BLaER1 treated with 17β-estradiol and CSF1 and Interleukin-3, amounts not matched to agents 10 nM and 100 nM (cell line): ENCODE results near the gene UNC93B1.

ENCODE experiments used
- H3K27ac ChIP-seq, 11 experiments: shearing (Covaris generic); formaldehyde crosslinking; 2 replicates each; pipeline ENCODE4 v1.8.1; 2022
- H3K27me3 ChIP-seq, 11 experiments: shearing (Covaris generic); formaldehyde crosslinking; 2 replicates each; pipeline ENCODE4 v1.8.1; 2022
- H3K36me3 ChIP-seq, 11 experiments: shearing (Covaris generic); formaldehyde crosslinking; 2 replicates each; pipeline ENCODE4 v1.8.1; 2022
- H3K4me1 ChIP-seq, 10 experiments: shearing (Covaris generic); formaldehyde crosslinking; 2 replicates each; pipeline ENCODE4 v1.8.1; 2022
- H3K4me2 ChIP-seq, 11 experiments: shearing (Covaris generic); formaldehyde crosslinking; 2 replicates each; pipeline ENCODE4 v1.8.1; 2022
- H3K4me3 ChIP-seq, 10 experiments: shearing (Covaris generic); formaldehyde crosslinking; 2 replicates each; pipeline ENCODE4 v1.8.1; 2022
- H3K9ac ChIP-seq, 11 experiments: shearing (Covaris generic); formaldehyde crosslinking; 2 replicates each; pipeline ENCODE4 v1.8.1; 2022
- H3K9me3 ChIP-seq, 11 experiments: shearing (Covaris generic); formaldehyde crosslinking; replicated peaks in 1 of 11; 2 replicates each; pipeline ENCODE4 v1.8.1; 2022
- H4K20me1 ChIP-seq, 11 experiments: shearing (Covaris generic); formaldehyde crosslinking; 2 replicates each; pipeline ENCODE4 v1.8.1; 2022
- Cebpa-rat ChIP-seq, 11 experiments: shearing (Covaris generic); IDR thresholded peaks; 2 replicates each; pipeline ENCODE4 v1.8.1; 2022

The UNC93B1 gene

GRCh38 chr11:68028802-68029545 is 25.1 kb upstream of the UNC93B1 start:
- Histone ChIP-seq H3K4me2 (peak overlapping the region; percentile 78 to 96 (median 83)), H3K9me3 (peaks cover 0 to 7% (median 0%) of the 10 kb centered on the region in 11 experiments; a peak in 4 of 22 replicates), H3K4me1 (peaks cover 44 to 61% (median 51%) of the 10 kb centered on the region in 10 experiments), H3K27ac (peak overlapping the region in 5 of 11 experiments; percentile 59 to 78 (median 75); a peak in 6 of 22 replicates), H3K4me3 (peak overlapping the region in 4 of 10 experiments; percentile 64 to 85 (median 84); a peak in 1 of 20 replicates), H3K36me3 (peaks cover 16 to 64% (median 58%) of the 10 kb centered on the region in 11 experiments), H4K20me1 (peaks cover 0 to 1% (median 0%) of the 10 kb centered on the region in 11 experiments; a peak in 1 of 22 replicates), H3K9ac (peak overlapping the region in 8 of 11 experiments; percentile 4 to 93 (median 88); a peak in 11 of 22 replicates), H3K27me3 (no peaks in the 10 kb centered on the region)
- TF ChIP-seq Cebpa-rat (IDR thresholded peaks at IDR 0.05), result no peak

- peaks cover 7 to 62% (median 52%) of the 10 kb centered on the region in 11 experiments for H3K36me3 ChIP-seq
- peaks cover 0 to 7% (median 0%) of the 10 kb centered on the region in 11 experiments; a peak in 4 of 22 replicates for H3K9me3 ChIP-seq
- H3K4me3 ChIP-seq, result no peak overlapping the region
- H3K27me3 ChIP-seq, result no peaks in the 10 kb centered on the region
- no peak for TF ChIP-seq Cebpa-rat (IDR thresholded peaks at IDR 0.05)
- H3K9ac ChIP-seq, result peak overlapping the region in 4 of 11 experiments; percentile 11 to 21 (median 16); a peak in 2 of 22 replicates
- H3K4me2 ChIP-seq, result peak overlapping the region in 3 of 11 experiments; percentile 12 to 24 (median 17); a peak in 3 of 22 replicates
- 0 out of 22 replicates have a peak overlapping the region, but pooled peaks of 1 of the 11 experiments have one; percentile 22 for H3K27ac ChIP-seq
- peaks cover 0 to 5% (median 0%) of the 10 kb centered on the region in 11 experiments; a peak in 1 of 22 replicates for H4K20me1 ChIP-seq
- H3K4me1 ChIP-seq, result peaks cover 44 to 58% (median 51%) of the 10 kb centered on the region in 10 experiments
These were observed 23.8 kb upstream of the UNC93B1 start for GRCh38 chr11:68027667-68028066.

GRCh38 chr11:68026391-68027105 is 22.7 kb upstream of the UNC93B1 start:
- Histone ChIP-seq H3K9me3 (peaks cover 0 to 7% (median 0%) of the 10 kb centered on the region in 11 experiments; a peak in 4 of 22 replicates), H3K4me2 (no peak overlapping the region), H4K20me1 (peaks cover 0 to 8% (median 0%) of the 10 kb centered on the region in 11 experiments; a peak in 5 of 22 replicates), H3K4me3 (no peak overlapping the region), H3K27ac (no peak overlapping the region), H3K9ac (peak overlapping the region in 1 of 11 experiments; percentile 18; a peak in 3 of 22 replicates), H3K27me3 (no peaks in the 10 kb centered on the region), H3K36me3 (peaks cover 6 to 69% (median 54%) of the 10 kb centered on the region in 11 experiments; a peak in 17 of 22 replicates), H3K4me1 (peaks cover 33 to 48% (median 45%) of the 10 kb centered on the region in 10 experiments)
- no peak for TF ChIP-seq Cebpa-rat (IDR thresholded peaks at IDR 0.05)

- H3K27ac ChIP-seq, result no peak overlapping the region; a peak in 1 of 22 replicates
- no peak overlapping the region for H3K4me3 ChIP-seq
- TF ChIP-seq Cebpa-rat (IDR thresholded peaks at IDR 0.05), result no peak
- peak overlapping the region in 6 of 11 experiments; percentile 0 to 53 (median 34); a peak in 9 of 22 replicates for H3K4me2 ChIP-seq
- peaks cover 6 to 75% (median 57%) of the 10 kb centered on the region in 11 experiments; a peak in 17 of 22 replicates for H3K36me3 ChIP-seq
- peaks cover 0 to 17% (median 0%) of the 10 kb centered on the region in 11 experiments; a peak in 7 of 22 replicates for H4K20me1 ChIP-seq
- H3K9me3 ChIP-seq, result peaks cover 0 to 7% (median 0%) of the 10 kb centered on the region in 11 experiments; a peak in 4 of 22 replicates
- peaks cover 41 to 57% (median 53%) of the 10 kb centered on the region in 10 experiments for H3K4me1 ChIP-seq
- H3K9ac ChIP-seq, result no peak overlapping the region
- H3K27me3 ChIP-seq, result no peaks in the 10 kb centered on the region
These were observed 21.1 kb upstream of the UNC93B1 start for GRCh38 chr11:68025047-68025446.

- peak overlapping the region in 3 of 11 experiments; percentile 23 to 53 (median 44); a peak in 3 of 22 replicates for H3K4me2 ChIP-seq
- TF ChIP-seq Cebpa-rat (IDR thresholded peaks at IDR 0.05), result no peak
- H3K4me1 ChIP-seq, result peaks cover 39 to 57% (median 49%) of the 10 kb centered on the region in 10 experiments
These were observed 20.6 kb upstream of the UNC93B1 start for GRCh38 chr11:68024508-68024907.

GRCh38 chr11:68022531-68022930 is 18.6 kb upstream of the UNC93B1 start:
- Histone ChIP-seq H4K20me1 (peaks cover 0 to 38% (median 0%) of the 10 kb centered on the region in 11 experiments; a peak in 9 of 22 replicates), H3K27ac (no peak overlapping the region)
- no peak for TF ChIP-seq Cebpa-rat (IDR thresholded peaks at IDR 0.05)

More at GRCh38 chr11:68024508-68024907, 20.6 kb upstream of the UNC93B1 start:
- Histone ChIP-seq H3K4me3 (no peak overlapping the region), H3K9ac (no peak overlapping the region), H3K27ac (no peak overlapping the region), H3K36me3 (peaks cover 6 to 81% (median 57%) of the 10 kb centered on the region in 11 experiments; a peak in 17 of 22 replicates), H3K27me3 (no peaks in the 10 kb centered on the region), H3K9me3 (peaks cover 0 to 7% (median 0%) of the 10 kb centered on the region in 11 experiments; a peak in 4 of 22 replicates), H4K20me1 (peaks cover 0 to 22% (median 0%) of the 10 kb centered on the region in 11 experiments; a peak in 7 of 22 replicates)

GRCh38 chr11:68021167-68021787 is 17.4 kb upstream of the UNC93B1 start:
- H3K27ac ChIP-seq, result peak overlapping the region in 4 of 11 experiments; percentile 1 to 29 (median 13); a peak in 1 of 22 replicates
- no peak for TF ChIP-seq Cebpa-rat (IDR thresholded peaks at IDR 0.05)
- H3K4me1 ChIP-seq, result peaks cover 38 to 62% (median 53%) of the 10 kb centered on the region in 10 experiments

More at GRCh38 chr11:68022531-68022930, 18.6 kb upstream of the UNC93B1 start:
- Histone ChIP-seq H3K9ac (no peak overlapping the region), H3K27me3 (no peaks in the 10 kb centered on the region), H3K4me1 (peaks cover 26 to 52% (median 43%) of the 10 kb centered on the region in 10 experiments), H3K4me3 (no peak overlapping the region), H3K36me3 (peaks cover 6 to 85% (median 50%) of the 10 kb centered on the region in 11 experiments; a peak in 17 of 22 replicates), H3K4me2 (no peak overlapping the region), H3K9me3 (peaks cover 0 to 7% (median 0%) of the 10 kb centered on the region in 11 experiments; a peak in 4 of 22 replicates)

More at GRCh38 chr11:68021167-68021787, 17.4 kb upstream of the UNC93B1 start:
- peak overlapping the region in 8 of 11 experiments; percentile 3 to 54 (median 36); a peak in 8 of 22 replicates for H3K9ac ChIP-seq
- H4K20me1 ChIP-seq, result peaks cover 0 to 51% (median 7%) of the 10 kb centered on the region in 11 experiments; a peak in 11 of 22 replicates
- peaks cover 0 to 7% (median 0%) of the 10 kb centered on the region in 11 experiments; a peak in 4 of 22 replicates for H3K9me3 ChIP-seq
- peaks cover 6 to 76% (median 43%) of the 10 kb centered on the region in 11 experiments; a peak in 17 of 22 replicates for H3K36me3 ChIP-seq
- H3K4me2 ChIP-seq, result peak overlapping the region; percentile 11 to 83 (median 60); a peak in 18 of 22 replicates
- H3K4me3 ChIP-seq, result no peak overlapping the region
- H3K27me3 ChIP-seq, result no peaks in the 10 kb centered on the region
